Lower leg skin (tissue), 3 donors: Measurements from ENCODE around the gene RHD.

Experiments
- CTCF ChIP-seq, 3 donors: fragments of 450-650 bp; IDR thresholded peaks; one replicate each; pipeline ENCODE4 v1.5.1; 2016; ENCODE audit warnings: antibody characterized with exemption in 3 of 3, mild to moderate bottlenecking in 3 of 3, moderate library complexity in 2 of 3
- POLR2A ChIP-seq, 2 donors: fragments of 450-650 bp; IDR thresholded peaks; one replicate each; pipeline ENCODE4 v1.6.1; 2016 to 2017; ENCODE audit warnings: antibody characterized with exemption in 2 of 2, mild to moderate bottlenecking in 1 of 2, moderate library complexity in 1 of 2

- TF ChIP-seq CTCF (IDR thresholded peaks at IDR 0.05) (no peak), POLR2A (IDR thresholded peaks at IDR 0.05) (no peak)
Observed at GRCh38 chr1:25223471-25223870, 48.8 kb upstream of the RHD start.
